ENCODE measurements around the gene SLC10A7.

The SLC10A7 gene

GRCh38 chr4:146299607-146300006, 222.1 kb downstream of the SLC10A7 start:
- no peak for DNase-seq

- no peak for DNase-seq
Measured at GRCh38 chr4:146294776-146295175, 227.0 kb downstream of the SLC10A7 start.

GRCh38 chr4:146292508-146292907, 229.2 kb downstream of the SLC10A7 start:
- DNase-seq, result no peak

- no peak for DNase-seq
Measured at GRCh38 chr4:146291313-146291712, 230.4 kb downstream of the SLC10A7 start.

- no peak for DNase-seq
Measured at GRCh38 chr4:146288193-146288592, 233.5 kb downstream of the SLC10A7 start.

GRCh38 chr4:146285037-146285436, 236.7 kb downstream of the SLC10A7 start:
- DNase-seq, result no peak

- DNase-seq, result no peak
Measured at GRCh38 chr4:146283758-146284651, 237.7 kb downstream of the SLC10A7 start.

- DNase-seq, result no peak
Measured at GRCh38 chr4:146282657-146283056, 239.1 kb downstream of the SLC10A7 start.

- DNase-seq, result no peak
Measured at GRCh38 chr4:146278986-146279385, 242.8 kb downstream of the SLC10A7 start.

- DNase-seq, result no peak
Measured at GRCh38 chr4:146275370-146275769, 246.4 kb downstream of the SLC10A7 start.

- DNase-seq, result no peak
Measured at GRCh38 chr4:146274774-146275173, 247.0 kb downstream of the SLC10A7 start.

GRCh38 chr4:146273204-146273901, 248.4 kb downstream of the SLC10A7 start:
- DNase-seq, result no peak

- DNase-seq, result no peak
Measured at GRCh38 chr4:146271466-146271865, 250.3 kb downstream of the SLC10A7 start.

GRCh38 chr4:146269228-146269653, 252.5 kb downstream of the SLC10A7 start:
- no peak for DNase-seq

- DNase-seq, result no peak
Measured at GRCh38 chr4:146267826-146268225, 253.9 kb downstream of the SLC10A7 start.

- DNase-seq, result no peak
Measured at GRCh38 chr4:146265950-146266490, 255.7 kb downstream of the SLC10A7 start.

- DNase-seq, result no peak
Measured at GRCh38 chr4:146263793-146264192, 257.9 kb downstream of the SLC10A7 start.

GRCh38 chr4:146261041-146261440, 260.7 kb downstream of the SLC10A7 start:
- no peak for DNase-seq

- DNase-seq, result no peak
Measured at GRCh38 chr4:146260521-146260920, 261.2 kb downstream of the SLC10A7 start.

- DNase-seq, result no peak
Measured at GRCh38 chr4:146257511-146257910, 264.2 kb downstream of the SLC10A7 start.

- DNase-seq, result no peak
Measured at GRCh38 chr4:146256328-146256727, 265.4 kb downstream of the SLC10A7 start.

GRCh38 chr4:146255874-146256273, 265.9 kb downstream of the SLC10A7 start:
- DNase-seq, result no peak

GRCh38 chr4:146255463-146255862, 266.3 kb downstream of the SLC10A7 start:
- no peak for DNase-seq

Data from NCI-H1105 treated with DMSO at 0.1 percent for 48 hours (cell line).